HepG2 (cell line): ENCODE measurements around the gene UEVLD. TPM values are rescaled to one million over a fixed set of nuclear protein-coding genes. Genes with fewer than 3 reads are reported as not detected.

Experiments
- CHD2 ChIP-seq: IDR thresholded peaks from 2 replicates; pipeline ENCODE4 v1.6.1; 2011; ENCODE audit warnings: low read depth, low read length, improper control_type of control experiment
- HDAC1 ChIP-seq: sonication (generic); formaldehyde crosslinking; IDR thresholded peaks from 2 replicates; pipeline ENCODE4 v1.5.1; 2020; ENCODE audit warnings: mild to moderate bottlenecking, missing genetic modification reagents
- KDM4B ChIP-seq: sonication (generic); formaldehyde crosslinking; IDR thresholded peaks from 2 replicates; pipeline ENCODE4 v1.4.0; 2020; ENCODE audit warnings: missing genetic modification reagents
- KDM5B ChIP-seq: sonication (generic); formaldehyde crosslinking; IDR thresholded peaks from 2 replicates; pipeline ENCODE4 v1.4.0; 2020; ENCODE audit warnings: missing genetic modification reagents, mild to moderate bottlenecking, borderline replicate concordance
- KLF9 ChIP-seq: IDR thresholded peaks from 2 replicates; pipeline ENCODE4 v1.6.1; 2016; ENCODE audit warnings: low read depth
- MXD4 ChIP-seq: IDR thresholded peaks from 2 replicates; pipeline ENCODE4 v1.6.1; 2016; ENCODE audit warnings: mild to moderate bottlenecking, missing biosample characterization, missing genetic modification reagents
- RELA ChIP-seq: sonication (generic); formaldehyde crosslinking; IDR thresholded peaks from 2 replicates; pipeline ENCODE4 v1.4.0; 2020; ENCODE audit warnings: missing genetic modification reagents
- RXRB ChIP-seq: IDR thresholded peaks from 2 replicates; pipeline ENCODE4 v1.6.1; 2016; ENCODE audit warnings: borderline replicate concordance, missing genetic modification reagents, missing compliant biosample characterization
- SCMH1 ChIP-seq: sonication (generic); formaldehyde crosslinking; IDR thresholded peaks from 2 replicates; pipeline ENCODE4 v1.9.0; 2021; ENCODE audit warnings: missing genetic modification reagents, mild to moderate bottlenecking, borderline replicate concordance
- SRY ChIP-seq: sonication (generic); formaldehyde crosslinking; IDR thresholded peaks from 2 replicates; pipeline ENCODE4 v1.8.0; 2022; ENCODE audit warnings: mild to moderate bottlenecking, missing genetic modification reagents
- ZBTB42 ChIP-seq: sonication (generic); formaldehyde crosslinking; IDR thresholded peaks from 2 replicates; pipeline ENCODE4 v1.5.0; 2020; ENCODE audit warnings: mild to moderate bottlenecking, missing genetic modification reagents
- ZNF274 ChIP-seq: sonication (generic); formaldehyde crosslinking; IDR thresholded peaks from 2 replicates; pipeline ENCODE4 v1.5.1; 2020; ENCODE audit warnings: mild to moderate bottlenecking, missing genetic modification reagents
- ZNF460 ChIP-seq: sonication (generic); formaldehyde crosslinking; IDR thresholded peaks from 2 replicates; pipeline ENCODE4 v1.5.1; 2020; ENCODE audit warnings: missing genetic modification reagents, mild to moderate bottlenecking, borderline replicate concordance
- ZNF772 ChIP-seq: sonication (generic); formaldehyde crosslinking; IDR thresholded peaks from 2 replicates; pipeline ENCODE4 v1.5.0; 2020; ENCODE audit warnings: mild to moderate bottlenecking, missing genetic modification reagents
- polyA plus RNA-seq, 8 experiments: library from polyadenylated mRNA; depleted of rRNA in 3 of 8; stranded (reverse) in 7 of 8; unstranded in 1 of 8; fragments of >200 nt; fragmentation: Illumina TruSeq in 4 of 8; extraction: Trizol in 4 of 8; gene quantifications; 2 replicates each; pipeline versions ENCODE4 v1.2.1 to v1.2.3, GENCODE V29; 2011 to 2016; ENCODE audit warnings: low read depth in 4 of 8, missing spikeins in 1 of 8, mixed read lengths in 1 of 8; ENCODE audit not compliant: insufficient read depth in 1 of 8
- total RNA-seq, 5 experiments: library from RNA; depleted of rRNA; stranded (reverse); fragments of >200 nt; fragmentation: Illumina TruSeq; extraction: Trizol; gene quantifications; 2 replicates each; pipeline ENCODE4 v1.2.3, GENCODE V29; 2016; ENCODE audit warnings: low read depth in 1 of 5
- TF ChIP-seq, protein P1 (sequence below): sonication (generic); formaldehyde crosslinking; IDR thresholded peaks from 2 replicates; pipeline ENCODE4 v1.4.0; 2020; ENCODE audit warnings: missing genetic modification reagents
- TF ChIP-seq, protein P2 (sequence below): IDR thresholded peaks from 2 replicates; pipeline ENCODE4 v1.6.1; 2016; ENCODE audit warnings: missing biosample characterization, missing genetic modification reagents, low read depth
- TF ChIP-seq, protein P3 (sequence below): sonication (generic); formaldehyde crosslinking; IDR thresholded peaks from 2 replicates; pipeline ENCODE4 v1.4.0; 2020; ENCODE audit warnings: mild to moderate bottlenecking, missing genetic modification reagents
- TF ChIP-seq, protein P4 (sequence below): sonication (generic); formaldehyde crosslinking; IDR thresholded peaks from 2 replicates; pipeline ENCODE4 v1.8.1; 2023; ENCODE audit warnings: missing genetic modification reagents, mild to moderate bottlenecking, borderline replicate concordance
- TF ChIP-seq, protein P5 (sequence below): sonication (generic); formaldehyde crosslinking; IDR thresholded peaks from 2 replicates; pipeline ENCODE4 v1.5.0; 2020; ENCODE audit warnings: mild to moderate bottlenecking, missing genetic modification reagents

UEVLD gene
- total and polyA plus RNA-seq, 2 of the 13 experiments (the other 11 are each of a cell fraction or from before 2014, with no cell fraction given), result 5.7 to 13.7 TPM

DNA sequence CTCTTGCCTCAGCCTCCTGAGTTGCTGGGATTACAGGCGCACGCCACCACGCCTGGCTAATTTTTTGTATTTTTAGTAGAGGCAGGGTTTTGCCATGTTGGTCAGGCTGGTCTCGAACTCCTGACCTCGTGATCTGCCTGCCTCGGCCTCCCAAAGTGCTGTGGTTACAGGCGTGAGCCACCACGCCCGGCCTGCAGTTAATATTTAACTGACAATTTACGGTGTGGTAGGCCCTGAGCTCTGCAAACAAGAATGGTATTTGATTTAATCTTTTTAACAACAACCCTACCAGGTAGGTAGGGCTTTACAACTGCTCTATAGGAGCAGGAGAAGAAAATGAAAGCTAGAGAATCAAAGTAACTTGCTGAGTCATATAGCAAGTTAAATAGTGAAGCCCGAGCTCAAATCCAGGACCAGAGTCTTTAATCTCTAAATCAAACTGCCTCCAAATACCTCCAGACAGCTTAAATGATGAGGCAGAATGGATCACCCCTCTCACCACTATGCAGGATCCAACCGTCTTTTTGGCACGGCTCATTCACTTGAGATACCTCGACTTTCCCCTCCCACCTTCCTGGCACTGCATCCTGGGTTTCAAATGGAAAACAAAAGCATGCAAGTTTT lies 9.4 kb downstream of the UEVLD start (continued):
- TF ChIP-seq, protein P1, sequence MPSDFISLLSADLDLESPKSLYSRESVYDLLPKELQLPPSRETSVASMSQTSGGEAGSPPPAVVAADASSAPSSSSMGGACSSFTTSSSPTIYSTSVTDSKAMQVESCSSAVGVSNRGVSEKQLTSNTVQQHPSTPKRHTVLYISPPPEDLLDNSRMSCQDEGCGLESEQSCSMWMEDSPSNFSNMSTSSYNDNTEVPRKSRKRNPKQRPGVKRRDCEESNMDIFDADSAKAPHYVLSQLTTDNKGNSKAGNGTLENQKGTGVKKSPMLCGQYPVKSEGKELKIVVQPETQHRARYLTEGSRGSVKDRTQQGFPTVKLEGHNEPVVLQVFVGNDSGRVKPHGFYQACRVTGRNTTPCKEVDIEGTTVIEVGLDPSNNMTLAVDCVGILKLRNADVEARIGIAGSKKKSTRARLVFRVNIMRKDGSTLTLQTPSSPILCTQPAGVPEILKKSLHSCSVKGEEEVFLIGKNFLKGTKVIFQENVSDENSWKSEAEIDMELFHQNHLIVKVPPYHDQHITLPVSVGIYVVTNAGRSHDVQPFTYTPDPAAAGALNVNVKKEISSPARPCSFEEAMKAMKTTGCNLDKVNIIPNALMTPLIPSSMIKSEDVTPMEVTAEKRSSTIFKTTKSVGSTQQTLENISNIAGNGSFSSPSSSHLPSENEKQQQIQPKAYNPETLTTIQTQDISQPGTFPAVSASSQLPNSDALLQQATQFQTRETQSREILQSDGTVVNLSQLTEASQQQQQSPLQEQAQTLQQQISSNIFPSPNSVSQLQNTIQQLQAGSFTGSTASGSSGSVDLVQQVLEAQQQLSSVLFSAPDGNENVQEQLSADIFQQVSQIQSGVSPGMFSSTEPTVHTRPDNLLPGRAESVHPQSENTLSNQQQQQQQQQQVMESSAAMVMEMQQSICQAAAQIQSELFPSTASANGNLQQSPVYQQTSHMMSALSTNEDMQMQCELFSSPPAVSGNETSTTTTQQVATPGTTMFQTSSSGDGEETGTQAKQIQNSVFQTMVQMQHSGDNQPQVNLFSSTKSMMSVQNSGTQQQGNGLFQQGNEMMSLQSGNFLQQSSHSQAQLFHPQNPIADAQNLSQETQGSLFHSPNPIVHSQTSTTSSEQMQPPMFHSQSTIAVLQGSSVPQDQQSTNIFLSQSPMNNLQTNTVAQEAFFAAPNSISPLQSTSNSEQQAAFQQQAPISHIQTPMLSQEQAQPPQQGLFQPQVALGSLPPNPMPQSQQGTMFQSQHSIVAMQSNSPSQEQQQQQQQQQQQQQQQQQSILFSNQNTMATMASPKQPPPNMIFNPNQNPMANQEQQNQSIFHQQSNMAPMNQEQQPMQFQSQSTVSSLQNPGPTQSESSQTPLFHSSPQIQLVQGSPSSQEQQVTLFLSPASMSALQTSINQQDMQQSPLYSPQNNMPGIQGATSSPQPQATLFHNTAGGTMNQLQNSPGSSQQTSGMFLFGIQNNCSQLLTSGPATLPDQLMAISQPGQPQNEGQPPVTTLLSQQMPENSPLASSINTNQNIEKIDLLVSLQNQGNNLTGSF (CRISPR knock-in tag), result no peak
- TF ChIP-seq, protein P2, sequence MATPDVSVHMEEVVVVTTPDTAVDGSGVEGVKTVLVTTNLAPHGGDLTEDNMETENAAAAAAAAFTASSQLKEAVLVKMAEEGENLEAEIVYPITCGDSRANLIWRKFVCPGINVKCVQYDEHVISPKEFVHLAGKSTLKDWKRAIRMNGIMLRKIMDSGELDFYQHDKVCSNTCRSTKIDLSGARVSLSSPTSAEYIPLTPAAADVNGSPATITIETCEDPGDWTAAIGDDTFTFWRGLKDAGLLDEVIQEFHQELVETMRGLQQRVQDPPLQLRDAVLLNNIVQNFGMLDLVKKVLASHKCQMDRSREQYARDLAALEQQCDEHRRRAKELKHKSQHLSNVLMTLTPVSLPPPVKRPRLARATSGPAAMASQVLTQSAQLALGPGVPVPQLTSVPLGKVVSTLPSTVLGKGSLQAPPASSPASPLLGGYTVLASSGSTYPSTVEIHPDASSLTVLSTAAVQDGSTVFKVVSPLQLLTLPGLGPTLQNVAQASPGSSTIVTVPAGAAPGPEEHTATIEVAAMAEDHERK (CRISPR knock-in tag), result no peak
- TF ChIP-seq, protein P3, sequence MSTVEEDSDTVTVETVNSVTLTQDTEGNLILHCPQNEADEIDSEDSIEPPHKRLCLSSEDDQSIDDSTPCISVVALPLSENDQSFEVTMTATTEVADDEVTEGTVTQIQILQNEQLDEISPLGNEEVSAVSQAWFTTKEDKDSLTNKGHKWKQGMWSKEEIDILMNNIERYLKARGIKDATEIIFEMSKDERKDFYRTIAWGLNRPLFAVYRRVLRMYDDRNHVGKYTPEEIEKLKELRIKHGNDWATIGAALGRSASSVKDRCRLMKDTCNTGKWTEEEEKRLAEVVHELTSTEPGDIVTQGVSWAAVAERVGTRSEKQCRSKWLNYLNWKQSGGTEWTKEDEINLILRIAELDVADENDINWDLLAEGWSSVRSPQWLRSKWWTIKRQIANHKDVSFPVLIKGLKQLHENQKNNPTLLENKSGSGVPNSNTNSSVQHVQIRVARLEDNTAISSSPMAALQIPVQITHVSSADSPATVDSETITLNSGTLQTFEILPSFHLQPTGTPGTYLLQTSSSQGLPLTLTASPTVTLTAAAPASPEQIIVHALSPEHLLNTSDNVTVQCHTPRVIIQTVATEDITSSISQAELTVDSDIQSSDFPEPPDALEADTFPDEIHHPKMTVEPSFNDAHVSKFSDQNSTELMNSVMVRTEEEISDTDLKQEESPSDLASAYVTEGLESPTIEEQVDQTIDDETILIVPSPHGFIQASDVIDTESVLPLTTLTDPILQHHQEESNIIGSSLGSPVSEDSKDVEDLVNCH (CRISPR knock-in tag), result no peak
- peak; percentile 67; the same call in 1 of the 2 replicates for TF ChIP-seq HDAC1
- TF ChIP-seq ZNF460 (CRISPR knock-in tag), result peak; percentile 100
- TF ChIP-seq ZNF274 (CRISPR knock-in tag), result no peak
- TF ChIP-seq MXD4, result no peak
- TF ChIP-seq RELA (CRISPR knock-in tag), result no peak
- no peak for TF ChIP-seq ZBTB42 (CRISPR knock-in tag)
- peak; percentile 29; the same call in 1 of the 2 replicates for TF ChIP-seq RXRB
- no peak for TF ChIP-seq SRY (CRISPR knock-in tag)
- TF ChIP-seq KDM5B (CRISPR knock-in tag), result no peak
- TF ChIP-seq, protein P4, sequence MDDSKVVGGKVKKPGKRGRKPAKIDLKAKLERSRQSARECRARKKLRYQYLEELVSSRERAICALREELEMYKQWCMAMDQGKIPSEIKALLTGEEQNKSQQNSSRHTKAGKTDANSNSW, result no peak
- TF ChIP-seq, protein P5, sequence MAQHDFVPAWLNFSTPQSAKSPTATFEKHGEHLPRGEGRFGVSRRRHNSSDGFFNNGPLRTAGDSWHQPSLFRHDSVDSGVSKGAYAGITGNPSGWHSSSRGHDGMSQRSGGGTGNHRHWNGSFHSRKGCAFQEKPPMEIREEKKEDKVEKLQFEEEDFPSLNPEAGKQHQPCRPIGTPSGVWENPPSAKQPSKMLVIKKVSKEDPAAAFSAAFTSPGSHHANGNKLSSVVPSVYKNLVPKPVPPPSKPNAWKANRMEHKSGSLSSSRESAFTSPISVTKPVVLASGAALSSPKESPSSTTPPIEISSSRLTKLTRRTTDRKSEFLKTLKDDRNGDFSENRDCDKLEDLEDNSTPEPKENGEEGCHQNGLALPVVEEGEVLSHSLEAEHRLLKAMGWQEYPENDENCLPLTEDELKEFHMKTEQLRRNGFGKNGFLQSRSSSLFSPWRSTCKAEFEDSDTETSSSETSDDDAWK (CRISPR knock-in tag), result no peak
- no peak for TF ChIP-seq KDM4B
- TF ChIP-seq ZNF772 (CRISPR knock-in tag), result no peak
- TF ChIP-seq KLF9 (CRISPR knock-in tag), result no peak
- no peak for TF ChIP-seq CHD2
- TF ChIP-seq SCMH1 (CRISPR knock-in tag), result no peak
